Measurements from ENCODE around the gene LIPH.
"Not testable (repeated sequence)": the region's sequence is repeated elsewhere in the genome, so short reads cannot be mapped to it uniquely, and the experiment has no call there.

LIPH gene

DNA sequence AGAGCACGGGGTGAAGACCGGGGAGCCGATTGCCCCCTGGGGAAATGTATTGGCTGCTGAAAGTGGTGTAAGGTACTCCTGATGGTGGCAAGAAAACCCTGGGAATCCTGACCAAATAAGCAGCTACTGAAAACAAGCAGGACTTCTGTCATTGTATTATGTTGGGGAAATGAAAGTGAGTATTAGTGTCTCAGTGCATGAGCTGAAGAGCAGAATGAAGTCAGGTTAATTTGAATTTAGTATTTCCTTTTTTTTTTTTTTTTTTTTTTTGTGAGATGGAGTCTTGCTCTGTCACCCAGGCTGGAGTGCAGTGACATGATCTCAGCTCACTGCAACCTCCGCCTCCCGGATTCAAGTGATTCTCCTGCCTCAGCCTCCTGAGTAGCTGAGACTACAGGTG, 86.3 kb downstream of the LIPH start:
- H3K4me3 ChIP-seq (ENCODE audit: low read depth, low read length); H3K9ac ChIP-seq (ENCODE audit: low read length); H2BK5ac ChIP-seq (ENCODE audit: low read depth, low read length, poor library complexity); H3K36me3 ChIP-seq (ENCODE audit: control insufficient read depth in 1 of 2, insufficient read depth in 2 of 2, low read length in 2 of 2); H3K4ac ChIP-seq (ENCODE audit: low read depth, low read length); H3K27me3 ChIP-seq (ENCODE audit: insufficient read depth, low read length); H3K27ac ChIP-seq (ENCODE audit: low read depth, low read length); H2AFZ ChIP-seq (ENCODE audit: insufficient read depth, low read length, poor library complexity); H4K12ac ChIP-seq (ENCODE audit: low read depth, low read length); DNase-seq; H4K8ac ChIP-seq (ENCODE audit: low read depth, low read length); H3K18ac ChIP-seq (ENCODE audit: low read length); H3K14ac ChIP-seq (ENCODE audit: low read length); H4K91ac ChIP-seq (ENCODE audit: low read depth, low read length); H3K79me1 ChIP-seq (ENCODE audit: low read length); H2BK12ac ChIP-seq (ENCODE audit: low read length); H2AK5ac ChIP-seq (ENCODE audit: low read length); H3K9me3 ChIP-seq (ENCODE audit: insufficient read depth, low read depth, low read length); H3K4me2 ChIP-seq (ENCODE audit: low read length); H3K23ac ChIP-seq (ENCODE audit: low read length); H3K79me2 ChIP-seq (ENCODE audit: control insufficient read depth, insufficient read depth, low read length, poor library complexity); H3K4me1 ChIP-seq (ENCODE audit: control insufficient read depth in 1 of 2, insufficient read depth in 2 of 2, low read length in 2 of 2); H2BK120ac ChIP-seq (ENCODE audit: insufficient read depth, low read length, poor library complexity): not testable (repeated sequence)
- WGBS (ENCODE audit: extremely low coverage, insufficient coverage, insufficient read length) = no CpG with 5 or more reads among the region's 5 CpGs

DNA sequence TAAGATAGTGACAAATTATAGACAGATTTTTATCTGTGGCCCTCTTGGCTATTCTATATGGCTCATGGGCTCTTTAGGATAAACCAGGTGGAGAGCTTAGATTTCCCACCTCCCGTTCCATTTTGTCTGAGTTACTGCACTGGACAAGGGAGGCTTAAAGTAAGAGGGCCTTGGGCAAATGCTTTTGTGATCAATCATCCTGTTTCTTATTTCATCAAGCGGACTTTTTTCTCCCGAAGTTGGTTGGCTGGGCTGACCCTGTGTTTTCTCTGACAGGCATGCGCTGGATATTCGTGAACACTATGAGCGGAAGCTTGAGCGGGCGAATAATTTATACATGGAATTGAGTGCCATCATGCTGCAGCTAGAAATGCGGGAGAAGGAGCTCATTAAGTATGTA, 86.9 kb downstream of the LIPH start:
- Histone ChIP-seq H2BK5ac (ENCODE audit: low read depth, low read length, poor library complexity) (no peak overlapping the region), H3K27me3 (ENCODE audit: insufficient read depth, low read length) (no peaks in the 10 kb centered on the region), H3K4me1 (ENCODE audit: control insufficient read depth in 1 of 2, insufficient read depth in 2 of 2, low read length in 2 of 2) (no peaks in the 10 kb centered on the region), H3K79me1 (ENCODE audit: low read length) (no peaks in the 10 kb centered on the region), H3K14ac (ENCODE audit: low read length) (no peak overlapping the region), H3K9ac (ENCODE audit: low read length) (no peak overlapping the region), H3K9me3 (ENCODE audit: insufficient read depth, low read depth, low read length) (no peaks in the 10 kb centered on the region), H4K8ac (ENCODE audit: low read depth, low read length) (no peak overlapping the region), H3K4me2 (ENCODE audit: low read length) (no peak overlapping the region), H3K36me3 (ENCODE audit: control insufficient read depth in 1 of 2, insufficient read depth in 2 of 2, low read length in 2 of 2) (peaks cover 0 to 2% of the 10 kb centered on the region in 2 experiments), H2BK120ac (ENCODE audit: insufficient read depth, low read length, poor library complexity) (no peak overlapping the region), H3K23ac (ENCODE audit: low read length) (no peak overlapping the region), H3K18ac (ENCODE audit: low read length) (no peak overlapping the region), H2AK5ac (ENCODE audit: low read length) (no peak overlapping the region), H3K79me2 (ENCODE audit: control insufficient read depth, insufficient read depth, low read length, poor library complexity) (no peaks in the 10 kb centered on the region), H4K12ac (ENCODE audit: low read depth, low read length) (no peak overlapping the region), H2BK12ac (ENCODE audit: low read length) (no peak overlapping the region), H2AFZ (ENCODE audit: insufficient read depth, low read length, poor library complexity) (no peak overlapping the region), H3K4ac (ENCODE audit: low read depth, low read length) (no peak overlapping the region), H4K91ac (ENCODE audit: low read depth, low read length) (no peak overlapping the region), H3K27ac (ENCODE audit: low read depth, low read length) (no peak overlapping the region), H3K4me3 (ENCODE audit: low read depth, low read length) (no peak overlapping the region)
- no CpG with 5 or more reads among the region's 9 CpGs for WGBS (ENCODE audit: extremely low coverage, insufficient coverage, insufficient read length)
- peak; percentile 57 to 84 for DNase-seq

DNA sequence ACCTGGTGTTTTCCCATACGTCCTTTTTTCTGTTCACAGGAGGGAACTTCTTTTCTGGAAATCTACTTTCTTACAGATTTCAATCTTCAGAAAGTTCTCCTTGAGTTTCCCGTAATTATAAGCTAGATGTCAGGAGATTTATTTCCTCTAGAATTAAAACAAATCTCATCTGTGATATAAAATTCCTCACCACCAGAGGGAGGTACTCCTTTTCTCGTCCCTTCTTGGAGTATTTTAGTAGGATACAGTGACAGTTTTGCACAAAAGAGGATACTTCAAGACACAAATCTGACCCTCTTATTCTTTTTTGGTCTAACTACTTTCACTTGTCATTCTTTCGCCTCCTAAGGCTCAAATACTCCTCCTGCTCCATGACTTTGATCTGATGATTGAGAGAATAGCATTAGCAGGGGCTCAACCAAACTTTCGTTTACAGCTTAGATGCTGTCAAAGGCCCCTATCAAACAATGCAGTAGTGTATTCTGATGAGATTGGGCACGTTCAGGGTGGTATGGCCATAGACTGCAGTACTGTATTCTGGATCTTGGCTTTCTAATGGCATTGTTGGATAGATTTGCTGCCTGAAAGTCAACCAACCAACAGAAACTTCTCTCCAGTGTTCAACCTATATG, 91.6 kb downstream of the LIPH start:
- Histone ChIP-seq H2BK120ac (ENCODE audit: insufficient read depth, low read length, poor library complexity) (no peak overlapping the region), H3K27ac (ENCODE audit: low read depth, low read length) (no peak overlapping the region), H3K36me3 (ENCODE audit: control insufficient read depth in 1 of 2, insufficient read depth in 2 of 2, low read length in 2 of 2) (peaks cover 0 to 2% of the 10 kb centered on the region in 2 experiments), H3K18ac (ENCODE audit: low read length) (no peak overlapping the region), H3K4ac (ENCODE audit: low read depth, low read length) (no peak overlapping the region), H3K79me1 (ENCODE audit: low read length) (no peaks in the 10 kb centered on the region), H2BK5ac (ENCODE audit: low read depth, low read length, poor library complexity) (no peak overlapping the region), H3K9ac (ENCODE audit: low read length) (no peak overlapping the region), H3K9me3 (ENCODE audit: insufficient read depth, low read depth, low read length) (no peaks in the 10 kb centered on the region), H4K8ac (ENCODE audit: low read depth, low read length) (no peak overlapping the region), H3K4me2 (ENCODE audit: low read length) (no peak overlapping the region), H3K14ac (ENCODE audit: low read length) (no peak overlapping the region), H3K4me3 (ENCODE audit: low read depth, low read length) (no peak overlapping the region), H3K4me1 (ENCODE audit: control insufficient read depth in 1 of 2, insufficient read depth in 2 of 2, low read length in 2 of 2) (no peaks in the 10 kb centered on the region), H4K12ac (ENCODE audit: low read depth, low read length) (no peak overlapping the region), H4K91ac (ENCODE audit: low read depth, low read length) (no peak overlapping the region), H2BK12ac (ENCODE audit: low read length) (no peak overlapping the region), H3K27me3 (ENCODE audit: insufficient read depth, low read length) (no peaks in the 10 kb centered on the region), H3K23ac (ENCODE audit: low read length) (no peak overlapping the region), H3K79me2 (ENCODE audit: control insufficient read depth, insufficient read depth, low read length, poor library complexity) (no peaks in the 10 kb centered on the region), H2AFZ (ENCODE audit: insufficient read depth, low read length, poor library complexity) (no peak overlapping the region), H2AK5ac (ENCODE audit: low read length) (no peak overlapping the region)
- DNase-seq = peak in 1 of 2 donors; percentile 46
- no CpG with 5 or more reads among the region's 6 CpGs for WGBS (ENCODE audit: extremely low coverage, insufficient coverage, insufficient read length)

DNA sequence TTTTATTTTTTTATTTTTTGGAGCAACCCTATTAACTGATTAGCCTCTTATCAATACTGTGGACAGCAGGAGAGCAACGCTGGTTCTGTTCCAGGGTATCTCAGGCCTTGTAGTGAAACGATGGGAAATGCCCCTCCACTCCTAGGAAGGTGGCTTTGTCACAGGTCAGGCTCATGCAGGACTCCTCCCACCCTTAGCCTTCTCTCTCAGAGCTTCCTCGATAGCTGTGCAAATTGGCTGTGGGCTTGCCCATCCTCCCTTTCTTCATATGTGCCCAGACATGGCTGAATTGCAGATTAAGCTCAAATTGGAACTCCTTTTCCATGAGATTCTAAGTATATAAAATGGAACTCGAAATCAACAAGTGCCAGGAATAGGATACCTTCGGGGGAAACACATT, 92.1 kb downstream of the LIPH start:
- no peak overlapping the region for H3K4me2 ChIP-seq (ENCODE audit: low read length)
- H3K4ac ChIP-seq (ENCODE audit: low read depth, low read length) = no peak overlapping the region
- H3K27me3 ChIP-seq (ENCODE audit: insufficient read depth, low read length) = no peaks in the 10 kb centered on the region
- no peak overlapping the region for H2AFZ ChIP-seq (ENCODE audit: insufficient read depth, low read length, poor library complexity)
- no peak overlapping the region for H2AK5ac ChIP-seq (ENCODE audit: low read length)
- H2BK5ac ChIP-seq (ENCODE audit: low read depth, low read length, poor library complexity) = no peak overlapping the region
- no peak overlapping the region for H4K12ac ChIP-seq (ENCODE audit: low read depth, low read length)
- peaks cover 0 to 2% of the 10 kb centered on the region in 2 experiments for H3K36me3 ChIP-seq (ENCODE audit: control insufficient read depth in 1 of 2, insufficient read depth in 2 of 2, low read length in 2 of 2)
- H3K79me1 ChIP-seq (ENCODE audit: low read length) = no peaks in the 10 kb centered on the region
- no peaks in the 10 kb centered on the region for H3K9me3 ChIP-seq (ENCODE audit: insufficient read depth, low read depth, low read length)
- no peak overlapping the region for H4K8ac ChIP-seq (ENCODE audit: low read depth, low read length)
- no peaks in the 10 kb centered on the region for H3K79me2 ChIP-seq (ENCODE audit: control insufficient read depth, insufficient read depth, low read length, poor library complexity)
- H3K18ac ChIP-seq (ENCODE audit: low read length) = no peak overlapping the region
- no peaks in the 10 kb centered on the region for H3K4me1 ChIP-seq (ENCODE audit: control insufficient read depth in 1 of 2, insufficient read depth in 2 of 2, low read length in 2 of 2)
- no peak overlapping the region for H3K4me3 ChIP-seq (ENCODE audit: low read depth, low read length)
- DNase-seq = no peak
- no peak overlapping the region for H3K27ac ChIP-seq (ENCODE audit: low read depth, low read length)
- H2BK12ac ChIP-seq (ENCODE audit: low read length) = no peak overlapping the region
- no peak overlapping the region for H3K14ac ChIP-seq (ENCODE audit: low read length)
- WGBS (ENCODE audit: extremely low coverage, insufficient coverage, insufficient read length) = no CpG with 5 or more reads among the region's 5 CpGs
- H3K9ac ChIP-seq (ENCODE audit: low read length) = no peak overlapping the region
- no peak overlapping the region for H4K91ac ChIP-seq (ENCODE audit: low read depth, low read length)
- H3K23ac ChIP-seq (ENCODE audit: low read length) = no peak overlapping the region
- no peak overlapping the region for H2BK120ac ChIP-seq (ENCODE audit: insufficient read depth, low read length, poor library complexity)

Data from trophoblast cell (in vitro differentiated cells and primary cell).